HepG2 (cell line): ENCODE data around the gene RPEL1. TPM values are rescaled to one million over a fixed set of nuclear protein-coding genes. Genes with fewer than 3 reads are reported as not detected.

ENCODE experiments used
- CAMTA2 ChIP-seq: sonication (generic); formaldehyde crosslinking; IDR thresholded peaks from 2 replicates; pipeline ENCODE4 v1.4.0; 2020; ENCODE audit warnings: mild to moderate bottlenecking, missing genetic modification reagents, borderline replicate concordance
- DMAP1 ChIP-seq: IDR thresholded peaks from 2 replicates; pipeline ENCODE4 v1.6.1; 2016
- EHMT2 ChIP-seq: fragments of 200-600 bp; sonication (generic); IDR thresholded peaks from 2 replicates; pipeline ENCODE4 v1.7.0; 2017; ENCODE audit warnings: antibody characterized with exemption, low read depth, low read length, borderline replicate concordance
- EZH2 ChIP-seq: conservative IDR thresholded peaks from 2 replicates; pipeline ENCODE4 v1.6.1; 2012; ENCODE audit warnings: mild to moderate bottlenecking, low read depth, low read length, moderate library complexity
- FOXJ3 ChIP-seq: sonication (generic); formaldehyde crosslinking; IDR thresholded peaks from 2 replicates; pipeline ENCODE4 v1.4.0; 2020; ENCODE audit warnings: missing genetic modification reagents, mild to moderate bottlenecking, borderline replicate concordance
- MIXL1 ChIP-seq: IDR thresholded peaks from 2 replicates; pipeline ENCODE4 v1.6.1; 2016
- MYC ChIP-seq: sonication (generic); formaldehyde crosslinking; IDR thresholded peaks from 2 replicates; pipeline ENCODE4 v1.9.0; 2021; ENCODE audit warnings: missing genetic modification reagents, borderline replicate concordance
- NKX3-1 ChIP-seq: sonication (generic); formaldehyde crosslinking; IDR thresholded peaks from 2 replicates; pipeline ENCODE4 v1.5.0; 2020; ENCODE audit warnings: missing genetic modification reagents
- PAWR ChIP-seq: sonication (generic); formaldehyde crosslinking; IDR thresholded peaks from 2 replicates; pipeline ENCODE4 v1.4.0; 2020; ENCODE audit warnings: missing genetic modification reagents, mild to moderate bottlenecking, borderline replicate concordance
- PHF8 ChIP-seq: sonication (generic); formaldehyde crosslinking; IDR thresholded peaks from 2 replicates; pipeline ENCODE4 v1.5.0; 2020; ENCODE audit warnings: missing genetic modification reagents
- SMYD3 ChIP-seq: sonication (generic); formaldehyde crosslinking; IDR thresholded peaks from 2 replicates; pipeline ENCODE4 v1.8.1; 2023; ENCODE audit warnings: mild to moderate bottlenecking, missing genetic modification reagents
- ZNF136 ChIP-seq: sonication (generic); formaldehyde crosslinking; IDR thresholded peaks from 2 replicates; pipeline ENCODE4 v1.8.1; 2022; ENCODE audit warnings: low read depth, mild to moderate bottlenecking, moderate library complexity, missing genetic modification reagents
- ZNF274 ChIP-seq: sonication (generic); formaldehyde crosslinking; IDR thresholded peaks from 2 replicates; pipeline ENCODE4 v1.5.1; 2020; ENCODE audit warnings: mild to moderate bottlenecking, missing genetic modification reagents
- ZNF441 ChIP-seq: sonication (generic); formaldehyde crosslinking; IDR thresholded peaks from 2 replicates; pipeline ENCODE4 v1.7.0; 2021; ENCODE audit warnings: missing genetic modification reagents, borderline replicate concordance
- ZNF546 ChIP-seq: sonication (generic); formaldehyde crosslinking; conservative IDR thresholded peaks from 2 replicates; pipeline ENCODE4 v1.8.1; 2023; ENCODE audit warnings: mild to moderate bottlenecking, missing genetic modification reagents
- polyA plus RNA-seq, 8 experiments: library from polyadenylated mRNA; depleted of rRNA in 3 of 8; stranded (reverse) in 7 of 8; unstranded in 1 of 8; fragments of >200 nt; fragmentation: Illumina TruSeq in 4 of 8; extraction: Trizol in 4 of 8; gene quantifications; 2 replicates each; pipeline versions ENCODE4 v1.2.1 to v1.2.3, GENCODE V29; 2011 to 2016; ENCODE audit warnings: low read depth in 4 of 8, missing spikeins in 1 of 8, mixed read lengths in 1 of 8; ENCODE audit not compliant: insufficient read depth in 1 of 8
- total RNA-seq, 5 experiments: library from RNA; depleted of rRNA; stranded (reverse); fragments of >200 nt; fragmentation: Illumina TruSeq; extraction: Trizol; gene quantifications; 2 replicates each; pipeline ENCODE4 v1.2.3, GENCODE V29; 2016; ENCODE audit warnings: low read depth in 1 of 5
- TF ChIP-seq, protein P1 (sequence below): sonication (generic); formaldehyde crosslinking; IDR thresholded peaks from 2 replicates; pipeline ENCODE4 v1.4.0; 2020; ENCODE audit warnings: mild to moderate bottlenecking, missing genetic modification reagents
- TF ChIP-seq, protein P2 (sequence below): IDR thresholded peaks from 2 replicates; pipeline ENCODE4 v1.6.1; 2016
- TF ChIP-seq, protein P3 (sequence below): sonication (generic); formaldehyde crosslinking; IDR thresholded peaks from 2 replicates; pipeline ENCODE4 v1.5.1; 2020; ENCODE audit warnings: missing genetic modification reagents, mild to moderate bottlenecking, borderline replicate concordance
- TF ChIP-seq, protein P4 (sequence below): sonication (generic); formaldehyde crosslinking; IDR thresholded peaks from 2 replicates; pipeline ENCODE4 v1.5.1; 2020; ENCODE audit warnings: mild to moderate bottlenecking, missing genetic modification reagents, borderline replicate concordance
- TF ChIP-seq, protein P5 (sequence below): IDR thresholded peaks from 2 replicates; pipeline ENCODE4 v1.6.1; 2016; ENCODE audit warnings: low read depth
- TF ChIP-seq, protein P6 (sequence below): sonication (generic); formaldehyde crosslinking; IDR thresholded peaks from 2 replicates; pipeline ENCODE4 v1.8.1; 2022; ENCODE audit warnings: low read depth, mild to moderate bottlenecking, missing genetic modification reagents

The RPEL1 gene
- total and polyA plus RNA-seq, 2 of the 13 experiments (the other 11 are each of a cell fraction or from before 2014, with no cell fraction given) = 0.04 to 0.07 TPM

DNA sequence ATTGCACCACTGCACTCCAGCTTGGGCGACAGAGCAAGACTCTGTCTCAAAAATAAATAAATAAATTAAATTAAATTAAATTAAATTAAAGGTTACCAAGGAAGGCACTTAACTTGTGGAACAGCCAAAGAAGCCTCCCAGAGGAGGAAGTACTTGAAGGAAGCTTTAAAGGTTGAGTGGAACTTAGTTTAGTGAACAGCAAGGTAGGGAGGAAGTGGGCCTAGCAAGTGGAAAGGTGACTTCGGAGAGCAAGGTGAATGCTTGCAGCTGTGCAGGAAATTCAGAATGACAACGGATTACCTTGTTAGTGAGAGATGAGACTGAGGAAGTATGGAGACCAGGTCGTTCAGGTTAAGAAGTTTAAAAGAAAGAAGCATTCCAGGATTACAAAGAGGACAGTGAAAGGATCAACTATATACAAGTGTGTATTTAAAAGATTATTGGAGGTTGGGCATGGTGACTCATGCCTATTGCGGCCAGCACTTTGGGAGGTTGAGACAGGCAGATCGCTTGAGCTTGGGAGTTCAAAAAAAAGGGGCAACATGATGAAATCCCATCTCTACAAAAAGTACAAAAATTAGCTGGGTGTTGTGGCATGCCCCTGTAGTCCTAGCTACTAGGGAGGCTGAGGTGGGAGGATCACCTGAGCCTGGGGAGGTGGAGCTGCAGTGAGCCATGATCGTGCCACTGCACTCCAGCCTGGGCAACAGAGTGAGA lies 12.8 kb upstream of the RPEL1 start (continued):
- TF ChIP-seq DMAP1 = no peak
- no peak for TF ChIP-seq NKX3-1 (CRISPR knock-in tag)
- TF ChIP-seq ZNF136 (CRISPR knock-in tag) = no peak
- TF ChIP-seq ZNF441 (CRISPR knock-in tag) = no peak
- no peak for TF ChIP-seq EZH2
- TF ChIP-seq, protein P1, sequence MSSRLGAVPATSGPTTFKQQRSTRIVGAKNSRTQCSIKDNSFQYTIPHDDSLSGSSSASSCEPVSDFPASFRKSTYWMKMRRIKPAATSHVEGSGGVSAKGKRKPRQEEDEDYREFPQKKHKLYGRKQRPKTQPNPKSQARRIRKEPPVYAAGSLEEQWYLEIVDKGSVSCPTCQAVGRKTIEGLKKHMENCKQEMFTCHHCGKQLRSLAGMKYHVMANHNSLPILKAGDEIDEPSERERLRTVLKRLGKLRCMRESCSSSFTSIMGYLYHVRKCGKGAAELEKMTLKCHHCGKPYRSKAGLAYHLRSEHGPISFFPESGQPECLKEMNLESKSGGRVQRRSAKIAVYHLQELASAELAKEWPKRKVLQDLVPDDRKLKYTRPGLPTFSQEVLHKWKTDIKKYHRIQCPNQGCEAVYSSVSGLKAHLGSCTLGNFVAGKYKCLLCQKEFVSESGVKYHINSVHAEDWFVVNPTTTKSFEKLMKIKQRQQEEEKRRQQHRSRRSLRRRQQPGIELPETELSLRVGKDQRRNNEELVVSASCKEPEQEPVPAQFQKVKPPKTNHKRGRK (CRISPR knock-in tag) = no peak
- TF ChIP-seq, protein P2, sequence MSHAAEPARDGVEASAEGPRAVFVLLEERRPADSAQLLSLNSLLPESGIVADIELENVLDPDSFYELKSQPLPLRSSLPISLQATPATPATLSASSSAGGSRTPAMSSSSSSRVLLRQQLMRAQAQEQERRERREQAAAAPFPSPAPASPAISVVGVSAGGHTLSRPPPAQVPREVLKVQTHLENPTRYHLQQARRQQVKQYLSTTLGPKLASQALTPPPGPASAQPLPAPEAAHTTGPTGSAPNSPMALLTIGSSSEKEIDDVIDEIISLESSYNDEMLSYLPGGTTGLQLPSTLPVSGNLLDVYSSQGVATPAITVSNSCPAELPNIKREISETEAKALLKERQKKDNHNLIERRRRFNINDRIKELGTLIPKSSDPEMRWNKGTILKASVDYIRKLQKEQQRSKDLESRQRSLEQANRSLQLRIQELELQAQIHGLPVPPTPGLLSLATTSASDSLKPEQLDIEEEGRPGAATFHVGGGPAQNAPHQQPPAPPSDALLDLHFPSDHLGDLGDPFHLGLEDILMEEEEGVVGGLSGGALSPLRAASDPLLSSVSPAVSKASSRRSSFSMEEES (CRISPR knock-in tag) = no peak
- no peak for TF ChIP-seq MIXL1 (CRISPR knock-in tag)
- TF ChIP-seq FOXJ3 (CRISPR knock-in tag) = no peak
- TF ChIP-seq, protein P3, sequence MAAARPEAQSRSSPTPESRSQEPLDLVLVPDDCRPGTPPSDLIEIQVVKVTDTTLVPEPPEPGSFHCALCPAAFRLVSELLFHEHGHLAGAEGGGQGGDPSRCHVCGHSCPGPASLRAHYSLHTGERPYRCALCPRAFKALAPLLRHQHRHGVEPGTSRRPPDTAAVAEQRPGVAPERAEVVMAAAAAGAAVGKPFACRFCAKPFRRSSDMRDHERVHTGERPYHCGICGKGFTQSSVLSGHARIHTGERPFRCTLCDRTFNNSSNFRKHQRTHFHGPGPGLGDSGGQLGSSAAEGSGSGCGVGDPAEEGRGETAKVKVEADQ (CRISPR knock-in tag) = no peak
- TF ChIP-seq, protein P4, sequence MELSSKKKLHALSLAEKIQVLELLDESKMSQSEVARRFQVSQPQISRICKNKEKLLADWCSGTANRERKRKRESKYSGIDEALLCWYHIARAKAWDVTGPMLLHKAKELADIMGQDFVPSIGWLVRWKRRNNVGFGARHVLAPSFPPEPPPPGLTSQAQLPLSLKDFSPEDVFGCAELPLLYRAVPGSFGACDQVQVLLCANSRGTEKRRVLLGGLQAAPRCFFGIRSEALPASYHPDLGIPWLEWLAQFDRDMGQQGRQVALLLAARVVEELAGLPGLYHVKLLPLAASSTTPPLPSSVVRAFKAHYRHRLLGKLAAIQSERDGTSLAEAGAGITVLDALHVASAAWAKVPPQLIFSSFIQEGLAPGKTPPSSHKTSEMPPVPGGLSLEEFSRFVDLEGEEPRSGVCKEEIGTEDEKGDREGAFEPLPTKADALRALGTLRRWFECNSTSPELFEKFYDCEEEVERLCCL = no peak
- TF ChIP-seq ZNF274 = no peak
- no peak for TF ChIP-seq SMYD3 (CRISPR knock-in tag)
- TF ChIP-seq, protein P5, sequence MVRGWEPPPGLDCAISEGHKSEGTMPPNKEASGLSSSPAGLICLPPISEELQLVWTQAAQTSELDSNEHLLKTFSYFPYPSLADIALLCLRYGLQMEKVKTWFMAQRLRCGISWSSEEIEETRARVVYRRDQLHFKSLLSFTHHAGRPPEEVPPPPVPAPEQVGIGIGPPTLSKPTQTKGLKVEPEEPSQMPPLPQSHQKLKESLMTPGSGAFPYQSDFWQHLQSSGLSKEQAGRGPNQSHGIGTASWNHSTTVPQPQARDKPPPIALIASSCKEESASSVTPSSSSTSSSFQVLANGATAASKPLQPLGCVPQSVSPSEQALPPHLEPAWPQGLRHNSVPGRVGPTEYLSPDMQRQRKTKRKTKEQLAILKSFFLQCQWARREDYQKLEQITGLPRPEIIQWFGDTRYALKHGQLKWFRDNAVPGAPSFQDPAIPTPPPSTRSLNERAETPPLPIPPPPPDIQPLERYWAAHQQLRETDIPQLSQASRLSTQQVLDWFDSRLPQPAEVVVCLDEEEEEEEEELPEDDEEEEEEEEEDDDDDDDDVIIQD = no peak
- TF ChIP-seq MYC (CRISPR knock-in tag) = no peak
- no peak for TF ChIP-seq PHF8 (CRISPR knock-in tag)
- TF ChIP-seq, protein P6, sequence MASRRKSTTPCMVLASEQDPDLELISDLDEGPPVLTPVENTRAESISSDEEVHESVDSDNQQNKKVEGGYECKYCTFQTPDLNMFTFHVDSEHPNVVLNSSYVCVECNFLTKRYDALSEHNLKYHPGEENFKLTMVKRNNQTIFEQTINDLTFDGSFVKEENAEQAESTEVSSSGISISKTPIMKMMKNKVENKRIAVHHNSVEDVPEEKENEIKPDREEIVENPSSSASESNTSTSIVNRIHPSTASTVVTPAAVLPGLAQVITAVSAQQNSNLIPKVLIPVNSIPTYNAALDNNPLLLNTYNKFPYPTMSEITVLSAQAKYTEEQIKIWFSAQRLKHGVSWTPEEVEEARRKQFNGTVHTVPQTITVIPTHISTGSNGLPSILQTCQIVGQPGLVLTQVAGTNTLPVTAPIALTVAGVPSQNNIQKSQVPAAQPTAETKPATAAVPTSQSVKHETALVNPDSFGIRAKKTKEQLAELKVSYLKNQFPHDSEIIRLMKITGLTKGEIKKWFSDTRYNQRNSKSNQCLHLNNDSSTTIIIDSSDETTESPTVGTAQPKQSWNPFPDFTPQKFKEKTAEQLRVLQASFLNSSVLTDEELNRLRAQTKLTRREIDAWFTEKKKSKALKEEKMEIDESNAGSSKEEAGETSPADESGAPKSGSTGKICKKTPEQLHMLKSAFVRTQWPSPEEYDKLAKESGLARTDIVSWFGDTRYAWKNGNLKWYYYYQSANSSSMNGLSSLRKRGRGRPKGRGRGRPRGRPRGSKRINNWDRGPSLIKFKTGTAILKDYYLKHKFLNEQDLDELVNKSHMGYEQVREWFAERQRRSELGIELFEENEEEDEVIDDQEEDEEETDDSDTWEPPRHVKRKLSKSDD (CRISPR knock-in tag) = no peak
- no peak for TF ChIP-seq EHMT2
- no peak for TF ChIP-seq CAMTA2
- no peak for TF ChIP-seq PAWR (CRISPR knock-in tag)
- no peak for TF ChIP-seq ZNF546 (CRISPR knock-in tag)
